ENCODE measurements around the gene SEC14L1. TPM values are rescaled to one million over a fixed set of nuclear protein-coding genes. Genes with fewer than 3 reads are reported as not detected.
A peak's percentile ranks its signal among the peaks of the same experiment; 100 is the strongest.

Gene SEC14L1
- total RNA-seq, 1 experiment from 2014 or later, result 58.6 TPM

GRCh38 chr17:77180503-77181357 is 40.0 kb downstream of the SEC14L1 start:
- Histone ChIP-seq H3K18ac (ENCODE audit: insufficient read length, low read depth, low read length) (no peak overlapping the region), H3K4me2 (ENCODE audit: insufficient read depth, insufficient read length, low read length) (no peak overlapping the region), H3K27ac (ENCODE audit: insufficient read length, low read depth, low read length) (no peak overlapping the region), H3T11ph (ENCODE audit: low read length) (no peak overlapping the region), H3K23ac (ENCODE audit: insufficient read length, low read depth, low read length) (no peak overlapping the region), H3K4me1 (ENCODE audit: insufficient read depth, low read length) (no peaks in the 10 kb centered on the region), H3K4ac (ENCODE audit: low read depth, low read length) (no peak overlapping the region), H2AK5ac (ENCODE audit: insufficient read length, low read length) (no peak overlapping the region), H3K9me3 (ENCODE audit: control insufficient read depth, low read depth, low read length) (no peaks in the 10 kb centered on the region), H3K14ac (ENCODE audit: insufficient read depth, low read length) (no peak overlapping the region), H4K8ac (replicated peaks; ENCODE audit: insufficient read length, low read depth, low read length) (no peak overlapping the region), H2BK12ac (ENCODE audit: insufficient read length, low read depth, low read length) (no peak overlapping the region), H2BK120ac (ENCODE audit: low read depth, low read length, poor library complexity, severe bottlenecking) (no peak overlapping the region), H2AFZ (ENCODE audit: low read length) (no peak overlapping the region), H3K79me2 (ENCODE audit: insufficient read depth, low read length) (peaks cover 3% of the 10 kb centered on the region; the same call in 1 of the 2 replicates), H2BK5ac (ENCODE audit: insufficient read length, low read length) (no peak overlapping the region), H2BK15ac (ENCODE audit: low read depth, low read length) (no peak overlapping the region), H3K9ac (ENCODE audit: extremely low read depth, insufficient read length, low read length) (no peak overlapping the region), H3K56ac (ENCODE audit: insufficient read length, low read depth, low read length) (no peak overlapping the region), H4K5ac (ENCODE audit: insufficient read length, low read depth, low read length) (no peak overlapping the region), H3K27me3 (ENCODE audit: insufficient read depth, low read length) (no peaks in the 10 kb centered on the region), H4K20me1 (ENCODE audit: control insufficient read depth, insufficient read depth, insufficient read length) (no peaks in the 10 kb centered on the region), H3K79me1 (ENCODE audit: insufficient read depth, low read depth, low read length, poor library complexity, severe bottlenecking) (no peaks in the 10 kb centered on the region), H3K23me2 (ENCODE audit: insufficient read length, low read depth, low read length, poor library complexity, severe bottlenecking) (no peaks in the 10 kb centered on the region), H4K91ac (ENCODE audit: insufficient read length, low read depth, low read length) (no peak overlapping the region), H2BK20ac (ENCODE audit: low read depth, low read length, poor library complexity, severe bottlenecking) (no peak overlapping the region)
- Mint-ChIP-seq H3K4me1 (peaks cover 11 to 14% of the 10 kb centered on the region in 2 experiments), H3K9me3 (no peaks in the 10 kb centered on the region; a peak in 2 of 5 replicates), H3K27me3 (ENCODE audit: low read depth) (no peaks in the 10 kb centered on the region), H3K4me3 (no peak overlapping the region; a peak in 1 of 5 replicates), H3K27ac (peak overlapping the region in 1 of 3 experiments; percentile 76; a peak in 2 of 7 replicates), H3K36me3 (ENCODE audit: insufficient read depth in 1 of 3, low read depth in 3 of 3) (peaks cover 0 to 8% (median 0%) of the 10 kb centered on the region in 3 experiments; a peak in 3 of 7 replicates)
- WGBS (ENCODE audit: extremely low coverage, insufficient read length, low lambda C conversion rate), result no CpG with 5 or more reads among the region's 16 CpGs
- DNase-seq, result no peak
- TF ChIP-seq CTCF (conservative IDR thresholded peaks at IDR 0.05), result no peak
